Inferior parietal cortex (tissue), 1 donor: ENCODE data around the gene UNC5B.

Experiments used
- DNase-seq: peaks from one replicate; pipeline ENCODE4 v3.0.0-alpha.2; 2016; ENCODE audit errors: extremely low spot score

The UNC5B gene

GRCh38 chr10:71239946-71240795, 27.8 kb downstream of the UNC5B start:
- DNase-seq = no peak

GRCh38 chr10:71241114-71241829, 28.9 kb downstream of the UNC5B start:
- DNase-seq = no peak

DNA sequence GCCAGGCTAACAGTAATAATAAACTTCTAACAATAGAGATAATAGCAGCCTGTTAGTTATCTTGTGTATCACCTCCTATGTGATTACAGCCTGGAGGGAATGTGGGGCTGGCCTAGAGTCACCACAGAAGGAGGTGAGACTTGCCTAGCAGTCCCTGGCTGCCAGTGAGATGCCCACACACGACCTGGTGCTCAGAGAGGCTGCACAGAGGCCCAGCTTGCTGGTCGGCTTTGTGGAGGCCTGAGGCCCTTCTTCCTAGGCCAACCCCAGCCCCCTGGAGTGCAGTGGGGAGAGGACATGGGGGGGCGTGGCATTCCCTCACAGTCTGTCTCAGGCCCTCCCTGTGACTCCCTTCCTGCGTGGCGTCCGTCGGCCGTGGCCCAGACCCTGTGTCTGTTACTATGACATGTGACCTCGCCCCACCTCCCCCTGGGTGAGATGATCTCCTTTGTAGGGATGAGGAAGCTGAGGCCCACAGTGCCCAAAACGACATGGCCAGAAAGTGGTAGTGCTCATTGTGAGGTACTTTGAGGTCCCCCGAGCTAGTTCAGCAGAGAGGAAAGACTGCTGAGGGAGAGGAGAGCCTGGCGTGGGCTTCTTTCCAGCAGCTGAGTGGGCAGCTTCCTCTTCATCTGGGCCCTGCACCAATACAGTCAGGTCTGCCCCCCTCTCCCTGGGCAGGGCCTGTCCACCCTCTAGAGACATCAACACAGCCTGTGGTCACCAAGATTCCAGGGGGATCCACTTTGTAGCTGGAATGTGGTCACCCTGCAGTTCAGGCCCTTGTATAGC, 29.7 kb downstream of the UNC5B start:
- no peak for DNase-seq

GRCh38 chr10:71242622-71243009, 30.2 kb downstream of the UNC5B start:
- no peak for DNase-seq

GRCh38 chr10:71243756-71244395, 31.5 kb downstream of the UNC5B start:
- no peak for DNase-seq

DNA sequence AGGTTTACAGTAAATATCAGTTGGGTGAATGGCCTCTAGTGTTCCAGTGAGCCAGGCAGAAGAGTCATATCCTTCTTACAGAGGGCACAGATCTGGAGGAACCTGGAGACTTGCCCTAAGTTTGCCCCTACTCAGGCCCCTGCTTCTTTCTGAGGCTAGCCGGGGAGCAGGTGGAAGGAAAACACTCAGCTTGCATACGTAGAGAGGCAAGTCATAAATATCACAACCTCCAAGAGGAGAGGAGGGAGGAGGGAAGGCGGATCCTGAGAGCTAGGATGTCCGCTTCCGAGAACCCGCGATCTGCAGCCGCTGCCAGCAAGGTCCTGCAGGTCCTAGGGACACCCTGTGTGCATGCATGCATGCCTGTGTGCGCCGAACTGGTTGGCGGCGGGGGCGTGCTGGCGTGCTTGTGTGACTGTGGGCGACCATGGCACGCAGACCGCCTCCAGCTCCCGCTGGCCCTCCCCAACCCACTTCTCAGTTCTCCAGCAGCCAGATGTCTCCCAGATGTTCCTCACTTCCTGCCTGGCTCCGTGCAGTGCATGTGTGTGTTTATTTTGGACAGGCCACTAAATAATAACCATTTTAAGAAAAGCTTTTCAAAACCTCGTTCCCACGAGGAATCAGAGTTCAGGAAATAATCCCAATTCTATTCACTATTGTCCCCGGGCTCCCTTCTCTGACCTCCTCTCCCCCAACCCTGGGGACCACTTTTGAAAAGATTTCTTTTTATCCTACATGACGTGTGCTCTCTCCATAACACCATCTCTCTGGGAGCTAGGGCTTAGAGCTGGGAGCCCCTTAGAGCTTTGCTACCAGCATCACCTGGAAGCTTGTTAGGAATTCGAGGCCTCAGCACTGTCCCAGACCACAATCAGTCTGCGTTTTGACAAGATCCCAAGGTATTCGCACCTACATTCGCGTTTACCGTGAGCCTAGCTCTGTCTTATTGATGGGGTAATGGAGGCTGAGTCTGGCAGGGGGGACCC, 32.4 kb downstream of the UNC5B start:
- DNase-seq = no peak

DNA sequence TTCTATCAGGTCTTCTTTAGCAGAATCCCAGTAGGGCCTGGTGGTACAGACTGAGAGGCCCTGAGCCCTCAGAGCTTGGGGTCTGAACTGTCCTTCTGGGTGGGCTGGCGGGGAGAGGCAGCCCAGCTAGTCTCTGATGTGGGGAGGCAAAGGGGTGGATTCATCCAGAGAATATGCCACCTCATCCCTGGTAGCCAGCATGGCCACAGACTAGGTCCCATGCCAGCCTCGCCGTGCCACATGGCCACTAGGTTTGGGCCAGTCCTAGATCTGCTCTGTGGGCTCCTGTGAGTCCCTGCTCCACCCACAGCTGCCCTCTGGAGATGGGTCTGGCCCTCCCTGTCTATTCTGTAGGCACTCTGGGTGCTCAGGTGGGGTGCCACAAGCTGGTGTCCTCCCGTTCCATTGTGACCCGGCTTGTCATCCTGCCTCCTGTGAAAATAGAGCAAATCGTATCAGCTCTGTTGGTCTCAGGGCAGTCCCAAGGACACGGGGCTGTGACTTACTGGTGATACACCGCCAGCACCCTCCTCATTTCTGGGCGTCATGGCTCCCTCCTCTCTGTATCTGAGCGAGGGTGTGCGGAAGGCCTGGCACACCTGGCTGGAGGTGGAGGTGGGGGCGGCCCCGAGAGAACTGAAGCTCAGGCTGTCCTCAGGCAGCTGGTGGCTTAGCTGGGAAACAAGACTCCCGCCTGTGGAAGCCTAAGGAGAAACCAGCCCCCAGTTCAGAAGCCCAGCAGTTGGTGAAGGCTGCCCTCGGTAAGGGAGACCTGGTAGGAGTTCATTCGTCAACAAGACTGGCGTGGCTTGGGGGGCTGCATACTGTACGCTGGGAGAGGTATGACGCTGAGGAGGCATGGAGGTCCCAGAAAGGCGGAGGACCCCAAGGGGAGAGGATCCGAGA, 33.3 kb downstream of the UNC5B start:
- no peak for DNase-seq

DNA sequence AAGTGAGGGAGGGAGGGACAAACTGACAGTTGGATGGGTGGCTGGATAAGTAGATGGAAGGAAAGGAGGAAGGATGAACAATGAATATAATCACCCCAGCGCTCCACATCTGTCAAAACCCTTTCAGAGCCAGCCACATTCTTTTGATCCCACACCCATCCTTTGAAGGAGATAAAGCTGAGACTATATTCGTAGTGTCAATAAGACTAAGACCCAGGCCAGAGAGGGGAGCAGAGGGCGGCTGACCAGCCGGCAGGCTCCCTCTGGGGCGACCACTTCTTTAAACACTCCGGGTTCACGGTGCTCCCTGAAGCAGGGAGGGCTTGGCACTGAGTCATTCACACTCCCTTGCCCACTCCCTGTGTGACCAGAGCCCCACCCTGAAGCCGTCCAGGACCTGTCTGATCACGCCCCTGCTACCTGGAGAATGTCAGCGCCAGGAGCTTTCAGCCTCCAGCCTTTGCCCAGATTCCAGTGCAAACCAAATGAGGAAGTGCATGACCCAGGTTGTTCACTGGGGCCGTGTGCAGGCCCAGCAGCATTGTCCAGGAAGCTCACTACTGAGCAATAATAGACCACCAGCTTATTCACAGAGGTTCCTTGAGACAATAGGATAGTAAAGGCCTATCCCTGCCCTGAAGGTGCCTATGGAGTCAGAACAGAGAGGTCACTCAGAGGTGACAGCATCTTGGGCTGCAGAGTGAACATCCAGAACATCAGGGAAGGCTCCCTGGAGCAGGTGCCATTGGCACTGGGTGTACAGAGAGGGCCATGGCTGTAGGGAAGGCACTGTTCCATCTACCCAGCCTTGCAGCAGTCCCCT, 34.4 kb downstream of the UNC5B start:
- DNase-seq = no peak

GRCh38 chr10:71247414-71247705, 35.0 kb downstream of the UNC5B start:
- no peak for DNase-seq

DNA sequence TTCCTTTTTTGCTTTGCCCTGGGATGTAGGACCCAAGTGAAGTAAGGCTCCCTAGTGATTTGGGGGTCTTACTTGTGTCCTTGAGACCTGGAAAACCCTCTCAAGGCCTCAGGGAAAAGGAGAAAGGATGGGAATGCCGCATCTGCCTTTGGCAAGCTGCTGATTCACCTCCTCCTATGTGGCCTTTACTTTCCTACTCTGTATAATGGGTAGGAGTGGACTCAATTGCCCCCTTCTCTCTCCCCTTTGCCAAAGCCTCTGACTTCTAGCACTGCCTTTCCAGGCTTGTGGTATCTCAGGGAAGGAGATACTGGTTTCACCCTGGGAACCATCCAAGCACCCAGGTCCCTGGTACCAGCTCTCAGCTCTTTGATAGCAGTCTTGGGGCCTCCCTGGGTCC, 35.4 kb downstream of the UNC5B start:
- no peak for DNase-seq

GRCh38 chr10:71248210-71248609, 35.8 kb downstream of the UNC5B start:
- DNase-seq = no peak

DNA sequence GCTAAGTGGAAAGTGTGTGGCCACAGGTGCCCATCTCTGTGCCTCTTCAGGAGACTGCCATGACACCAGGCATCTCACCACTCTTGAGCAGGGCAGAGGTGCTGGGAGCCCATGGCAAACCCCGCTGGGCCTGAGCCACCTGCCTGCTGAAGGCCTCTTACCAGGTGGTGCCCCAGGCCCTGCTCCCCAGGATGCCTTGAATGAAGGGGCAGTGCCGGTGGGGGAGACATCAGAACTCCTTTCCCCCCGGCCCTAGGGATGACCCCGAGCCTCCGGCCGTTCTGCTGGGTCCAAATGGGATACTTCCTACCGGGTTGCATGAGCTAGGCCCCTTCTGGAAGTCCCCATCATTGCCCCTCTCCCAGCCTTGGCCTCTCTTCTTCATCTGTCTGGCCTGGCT, 37.6 kb downstream of the UNC5B start:
- DNase-seq = no peak

DNA sequence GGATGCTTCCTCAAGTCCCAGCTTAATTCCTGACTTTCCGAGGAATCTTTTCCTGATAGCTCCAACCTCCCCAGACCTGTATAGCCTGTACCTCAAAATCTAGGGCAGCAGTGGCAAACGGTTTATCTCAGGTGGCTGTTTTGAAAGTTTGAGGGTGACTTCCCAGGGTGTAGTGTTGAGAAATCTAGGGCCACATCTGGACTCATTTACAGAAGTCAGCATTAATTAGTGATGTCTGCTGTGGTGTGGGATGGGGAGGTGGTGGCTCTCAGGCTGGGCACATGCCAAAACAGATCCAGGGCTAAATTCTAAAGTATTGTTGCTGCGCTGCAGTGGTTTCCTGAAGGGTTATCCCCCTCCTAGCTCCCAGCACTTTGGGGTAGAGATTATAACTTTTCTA, 38.0 kb downstream of the UNC5B start:
- no peak for DNase-seq

- no peak for DNase-seq
Observed at GRCh38 chr10:71250842-71251241, 38.5 kb downstream of the UNC5B start.

DNA sequence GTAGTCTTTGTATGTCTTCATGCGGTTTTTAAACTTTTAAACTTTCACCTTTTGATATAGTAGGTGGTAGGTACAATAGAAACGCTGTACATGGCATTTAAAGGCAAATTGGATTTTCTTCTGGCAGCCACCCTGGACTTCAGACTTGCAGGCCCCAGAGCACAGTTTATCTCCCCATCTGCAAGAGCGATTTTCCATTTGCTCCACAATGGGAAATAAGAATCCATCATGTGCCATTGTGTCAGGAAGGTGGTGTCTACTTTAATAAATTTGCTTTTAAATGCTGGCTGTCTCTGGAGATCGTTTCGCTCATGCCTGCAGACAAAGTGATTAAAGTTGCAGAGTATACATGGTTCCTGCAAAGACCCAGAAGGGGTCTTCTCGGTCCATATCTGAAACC, 38.9 kb downstream of the UNC5B start:
- DNase-seq = no peak

GRCh38 chr10:71252220-71252619, 39.9 kb downstream of the UNC5B start:
- no peak for DNase-seq

GRCh38 chr10:71253981-71254818, 41.8 kb downstream of the UNC5B start:
- DNase-seq = no peak
